GM12872 (cell line): ENCODE results near the gene ACVR2B.

ENCODE experiments used
- TF ChIP-seq, protein P1 (sequence below): IDR thresholded peaks from 3 replicates; pipeline ENCODE4 v1.5.1; 2011; ENCODE audit warnings: low read depth, mild to moderate bottlenecking, low read length, moderate library complexity; ENCODE audit not compliant: insufficient read depth

ACVR2B gene

GRCh38 chr3:38453075-38453912 is at the start of gene ACVR2B:
Gene ACVR2B, plus strand, starts transcription at chr3:38453890. Its CDS starts 433 bp downstream, at chr3:38454323.
- TF ChIP-seq, protein P1, sequence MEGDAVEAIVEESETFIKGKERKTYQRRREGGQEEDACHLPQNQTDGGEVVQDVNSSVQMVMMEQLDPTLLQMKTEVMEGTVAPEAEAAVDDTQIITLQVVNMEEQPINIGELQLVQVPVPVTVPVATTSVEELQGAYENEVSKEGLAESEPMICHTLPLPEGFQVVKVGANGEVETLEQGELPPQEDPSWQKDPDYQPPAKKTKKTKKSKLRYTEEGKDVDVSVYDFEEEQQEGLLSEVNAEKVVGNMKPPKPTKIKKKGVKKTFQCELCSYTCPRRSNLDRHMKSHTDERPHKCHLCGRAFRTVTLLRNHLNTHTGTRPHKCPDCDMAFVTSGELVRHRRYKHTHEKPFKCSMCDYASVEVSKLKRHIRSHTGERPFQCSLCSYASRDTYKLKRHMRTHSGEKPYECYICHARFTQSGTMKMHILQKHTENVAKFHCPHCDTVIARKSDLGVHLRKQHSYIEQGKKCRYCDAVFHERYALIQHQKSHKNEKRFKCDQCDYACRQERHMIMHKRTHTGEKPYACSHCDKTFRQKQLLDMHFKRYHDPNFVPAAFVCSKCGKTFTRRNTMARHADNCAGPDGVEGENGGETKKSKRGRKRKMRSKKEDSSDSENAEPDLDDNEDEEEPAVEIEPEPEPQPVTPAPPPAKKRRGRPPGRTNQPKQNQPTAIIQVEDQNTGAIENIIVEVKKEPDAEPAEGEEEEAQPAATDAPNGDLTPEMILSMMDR = no peak

- TF ChIP-seq, protein P1 = no peak
These were observed 49.4 kb upstream of the ACVR2B start for GRCh38 chr3:38404286-38404685.

- TF ChIP-seq, protein P1 = no peak
These were observed 42.1 kb upstream of the ACVR2B start for GRCh38 chr3:38411591-38411990.

GRCh38 chr3:38421679-38422336 is 31.9 kb upstream of the ACVR2B start:
- TF ChIP-seq, protein P1 = no peak

DNA sequence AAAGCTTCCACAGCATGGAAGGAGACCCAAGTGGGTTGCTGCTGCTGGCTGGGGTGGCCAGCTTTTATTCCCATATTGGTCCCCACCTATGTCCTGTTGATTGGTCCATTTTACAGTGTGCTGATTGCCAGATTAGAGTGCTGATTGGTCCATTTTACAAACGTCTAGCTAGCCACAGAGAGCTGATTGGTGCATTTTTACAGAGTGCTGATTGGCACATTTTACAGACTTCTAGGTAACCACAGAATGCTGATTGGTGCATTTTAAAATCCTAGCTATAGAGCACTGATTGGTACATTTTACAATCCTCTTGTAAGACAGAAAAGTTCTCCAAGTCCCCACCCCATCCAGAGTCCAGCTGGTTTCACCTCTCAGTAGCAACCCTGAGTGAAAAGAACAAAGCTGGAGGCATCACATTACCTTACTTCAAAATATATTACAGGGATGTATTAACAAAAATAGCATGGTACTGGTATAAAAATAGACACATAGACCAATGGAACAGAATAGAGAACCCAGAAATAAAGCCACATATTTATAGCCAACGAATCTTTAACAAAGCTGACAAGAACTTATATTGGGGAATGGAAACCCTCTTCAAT is 7.5 kb upstream of the ACVR2B start:
- TF ChIP-seq, protein P1 = no peak

DNA sequence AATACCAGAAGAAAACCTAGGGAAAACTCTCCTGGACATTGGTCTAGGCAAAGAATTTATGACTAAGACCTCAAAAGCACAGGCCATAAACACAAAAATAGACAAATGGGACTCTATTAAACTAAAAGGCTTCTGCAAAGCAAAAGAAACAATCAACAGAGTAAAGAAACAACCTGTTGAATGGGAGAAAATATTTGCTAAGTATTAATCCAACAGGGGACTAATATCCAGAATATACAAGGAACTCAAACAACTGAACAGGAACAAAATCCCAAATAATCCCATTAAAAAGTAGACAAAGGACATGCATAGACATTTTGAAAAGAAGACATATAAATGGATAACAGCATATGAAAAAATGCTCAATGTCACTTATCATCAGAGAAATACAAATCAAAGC is 6.9 kb upstream of the ACVR2B start:
- TF ChIP-seq, protein P1 = no peak

- TF ChIP-seq, protein P1 = no peak
These were observed 2.8 kb upstream of the ACVR2B start for GRCh38 chr3:38450853-38451252.
